HG02885 (cell line): ENCODE measurements around the gene ZIC4.

Experiments
- ATAC-seq: cut with Tn5 transposase; IDR thresholded peaks from one replicate; pipeline ENCODE4 v1.9.1; 2021; ENCODE audit warnings: mild to moderate bottlenecking; ENCODE audit not compliant: unreplicated experiment, poor library complexity

Gene ZIC4

DNA sequence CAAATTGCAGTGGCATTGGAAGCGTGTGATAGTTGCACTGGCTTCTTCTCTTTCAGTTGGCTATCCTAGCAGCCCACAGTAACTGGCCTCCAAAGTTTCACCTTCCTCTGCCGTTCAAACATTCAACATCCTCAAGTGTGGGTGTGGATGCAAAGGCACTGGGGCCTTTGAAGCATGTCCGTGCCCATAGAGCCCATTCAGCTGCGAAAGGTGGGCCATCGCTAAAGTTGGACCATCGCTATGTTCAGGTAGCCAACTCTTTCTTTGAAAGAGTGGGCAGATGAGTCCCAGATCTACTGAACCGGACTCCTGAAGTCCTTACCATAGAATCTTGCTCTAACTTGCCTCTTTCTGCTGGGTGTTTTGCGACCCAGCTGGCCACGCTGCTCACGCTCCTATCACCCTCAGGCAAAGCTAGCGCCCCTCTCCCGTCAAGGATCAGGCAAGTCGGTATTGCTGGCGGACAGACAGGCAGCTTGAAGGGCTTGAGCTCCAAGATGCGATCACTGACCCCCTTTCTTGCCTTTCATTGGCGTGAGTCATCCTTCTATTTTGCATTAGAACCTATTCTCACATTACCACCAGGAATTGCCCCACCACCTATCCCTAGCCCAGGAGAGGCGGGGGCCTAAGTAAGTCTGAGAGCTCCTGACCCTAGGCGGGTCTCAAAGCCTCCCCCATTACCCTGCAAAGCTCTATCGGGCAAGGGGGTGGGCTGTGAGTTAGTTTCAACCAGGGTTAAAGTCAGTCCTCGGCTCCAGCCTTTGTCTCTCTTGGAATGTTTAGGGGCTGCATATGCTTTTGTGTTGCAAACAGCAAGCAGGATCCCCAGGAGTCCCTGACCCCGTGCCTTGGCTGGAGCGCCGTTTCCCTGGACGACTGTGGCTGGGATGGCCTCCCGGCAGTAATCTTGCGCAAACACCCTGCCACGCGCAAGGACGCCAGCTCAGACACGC is 28.7 kb downstream of the ZIC4 start:
- no peak for ATAC-seq

DNA sequence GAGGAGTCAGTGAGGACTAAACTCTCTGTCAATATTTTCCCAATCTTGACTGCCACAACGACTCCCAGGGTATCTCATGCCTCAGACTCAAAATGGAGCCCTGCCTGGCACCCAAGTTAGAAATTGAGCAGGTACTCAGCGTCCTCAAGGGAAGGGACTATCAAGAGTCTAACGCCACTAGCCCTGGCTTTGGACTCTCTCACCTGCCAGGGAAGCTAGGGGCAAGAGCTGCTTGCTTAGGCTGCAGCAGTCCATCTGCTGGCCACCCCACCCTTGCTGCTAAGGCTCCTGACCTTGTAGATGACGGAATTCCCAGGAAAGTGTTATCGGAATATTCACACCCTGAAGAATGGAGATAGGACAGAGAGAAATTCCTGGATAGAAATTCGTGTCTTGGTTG is 33.0 kb downstream of the ZIC4 start:
- ATAC-seq = no peak

DNA sequence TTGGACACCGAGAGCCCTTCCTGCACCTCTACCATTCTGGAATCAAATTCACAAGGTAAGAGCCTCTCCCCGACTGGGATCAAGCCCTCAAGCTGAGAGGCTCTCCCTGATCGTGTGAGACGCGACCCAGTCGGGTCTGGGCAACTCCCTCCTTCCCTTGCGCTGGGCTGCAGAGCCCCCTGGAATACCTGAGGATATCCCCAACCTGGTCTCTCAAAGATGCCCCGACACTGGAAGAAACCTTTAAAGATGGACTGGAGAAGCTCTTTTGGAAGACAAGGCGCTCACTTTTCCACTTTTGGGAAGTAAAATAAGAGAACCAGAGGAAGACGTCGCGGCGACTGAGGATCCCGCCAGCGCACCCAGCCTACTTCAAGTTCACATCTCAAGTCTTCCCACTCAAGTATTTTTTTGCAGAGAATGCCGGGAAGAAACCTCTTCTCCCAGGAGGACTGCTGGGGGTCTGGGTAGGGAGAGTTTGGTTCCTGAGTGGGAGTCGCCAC is 33.8 kb downstream of the ZIC4 start:
- ATAC-seq = no peak

DNA sequence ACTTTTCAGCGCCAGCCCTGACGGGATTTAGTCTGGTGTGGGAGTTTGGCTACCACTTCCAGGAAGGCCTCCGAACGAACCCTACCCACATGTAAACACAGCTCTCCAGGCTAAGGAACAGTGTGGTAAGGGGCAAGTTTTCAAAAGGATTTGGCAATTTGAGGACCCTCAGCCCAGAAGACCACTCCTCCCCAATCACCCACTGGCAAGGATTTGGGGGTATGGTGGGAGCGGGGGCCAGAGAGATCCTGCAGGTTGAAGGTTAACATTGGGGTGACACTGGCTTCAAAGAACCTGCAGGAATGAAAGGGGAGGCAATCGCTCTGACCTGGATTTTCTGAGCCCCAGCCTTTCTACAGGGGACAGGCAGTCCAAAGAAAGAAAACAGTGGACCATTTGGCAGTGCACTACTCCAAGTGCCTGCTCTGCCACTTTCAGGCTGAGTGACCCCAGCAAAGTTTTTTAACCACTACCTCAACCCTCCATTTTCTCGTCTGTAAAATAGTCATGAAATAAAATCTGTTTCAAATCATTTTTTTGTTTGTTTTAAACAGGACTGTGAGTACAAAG is 34.5 kb downstream of the ZIC4 start:
- ATAC-seq = no peak

DNA sequence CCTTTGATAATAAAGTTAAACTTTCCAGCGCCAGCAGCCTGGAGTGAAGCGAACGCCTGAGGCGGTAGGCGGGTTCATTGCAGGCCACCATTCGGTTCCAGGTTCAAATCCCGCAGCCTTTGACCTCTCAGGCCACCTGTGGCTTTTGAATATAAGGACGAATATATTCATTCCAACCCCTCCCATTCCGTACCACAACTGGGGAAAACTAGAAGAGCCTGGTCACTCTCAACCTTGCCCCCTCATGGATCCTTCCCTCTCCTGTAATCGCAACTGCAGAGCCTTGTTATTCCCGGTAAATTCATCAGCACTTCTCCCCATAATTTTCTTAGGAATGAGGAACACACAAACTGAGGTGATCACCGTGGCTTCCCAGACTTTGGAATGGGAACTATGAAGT is 35.2 kb downstream of the ZIC4 start:
- ATAC-seq = no peak

DNA sequence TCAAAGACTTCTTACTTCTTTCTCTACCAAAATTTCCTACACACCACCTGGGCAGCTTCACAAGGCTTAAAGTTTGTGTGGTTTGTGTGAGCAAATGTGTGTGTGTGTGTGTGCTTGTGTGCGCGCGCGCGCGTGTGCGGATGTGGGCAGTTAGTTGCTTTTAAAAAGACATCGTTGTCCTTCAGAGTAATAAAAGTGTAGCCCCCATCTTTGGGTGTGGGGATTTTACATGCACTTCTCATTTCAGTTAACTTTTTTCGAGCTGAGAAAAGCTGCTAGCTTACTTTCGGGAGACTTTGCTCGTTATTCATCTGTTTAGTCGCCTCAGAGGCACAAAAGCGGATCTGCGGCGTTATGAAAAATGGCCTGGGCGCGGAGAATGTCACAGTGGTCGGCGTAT is 36.0 kb downstream of the ZIC4 start:
- no peak for ATAC-seq

DNA sequence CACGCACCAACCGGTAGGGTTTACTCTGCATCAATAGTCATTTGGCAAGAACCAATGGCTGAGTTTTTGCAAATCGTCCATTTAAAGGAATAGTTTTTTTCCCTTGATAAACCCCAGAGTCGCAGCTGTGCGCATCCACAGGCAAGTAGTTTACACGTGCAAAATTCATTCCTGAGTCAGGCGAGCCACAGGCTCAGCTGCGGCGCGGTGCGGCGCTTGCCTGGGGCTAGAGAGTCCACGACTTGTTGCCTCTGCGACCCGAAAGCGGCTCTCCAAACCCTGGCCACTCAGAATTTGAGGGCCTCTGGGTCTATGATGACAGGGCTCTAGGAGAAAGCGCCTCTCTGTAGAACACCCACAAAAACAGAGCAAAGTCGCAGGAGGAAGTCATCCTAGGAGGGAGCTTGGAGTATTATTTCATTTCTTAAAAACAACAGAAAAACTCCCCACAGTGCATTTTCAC is 36.7 kb downstream of the ZIC4 start:
- ATAC-seq = no peak

DNA sequence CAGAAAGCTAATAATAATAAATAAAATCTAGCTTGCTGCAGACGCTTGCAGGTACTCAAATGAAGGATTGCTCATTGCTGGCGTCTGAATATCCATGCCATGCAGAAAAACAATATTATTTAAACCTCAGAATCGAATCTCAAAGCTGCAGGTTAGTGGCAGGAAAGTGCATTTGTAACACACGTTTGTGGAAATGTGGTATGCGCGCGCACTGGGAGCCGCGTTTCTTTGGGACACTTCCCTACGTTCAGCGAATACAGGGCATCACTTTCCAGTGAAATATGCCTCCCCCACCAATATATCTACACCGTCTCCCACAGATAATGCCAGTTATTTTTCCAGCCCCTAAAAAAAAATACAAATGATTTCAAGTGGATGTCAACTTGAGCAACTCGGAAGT is 37.1 kb downstream of the ZIC4 start:
- no peak for ATAC-seq

DNA sequence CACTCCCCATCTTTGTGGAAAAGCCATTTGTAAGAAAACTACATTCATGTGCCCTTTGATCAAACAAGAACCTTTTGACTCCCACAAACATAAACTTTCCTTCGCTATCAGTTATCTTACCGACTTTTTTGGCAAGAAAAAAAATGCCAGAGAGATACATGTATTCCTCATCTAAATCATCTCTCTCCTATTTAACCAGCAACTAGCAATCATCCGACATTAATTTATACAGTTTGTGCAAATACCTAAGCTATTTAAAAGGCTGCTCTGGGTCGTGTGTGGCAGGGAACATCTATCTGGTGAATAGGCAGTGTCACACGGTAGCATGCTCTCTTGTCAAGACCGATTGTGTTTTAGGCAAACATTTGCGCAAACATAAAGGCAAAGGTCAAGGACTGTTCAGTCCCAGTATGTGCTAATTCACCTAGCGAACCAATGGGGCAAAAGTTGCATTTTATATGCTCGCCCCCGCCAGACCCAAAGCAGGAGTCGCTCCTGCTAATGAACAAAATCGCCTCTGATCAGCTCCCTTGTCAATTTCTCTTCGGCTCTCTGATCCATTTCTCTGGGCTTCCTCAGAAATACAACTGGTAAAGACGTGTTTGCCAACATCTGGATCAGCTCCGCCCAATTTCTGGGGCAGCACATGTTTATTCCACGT is 37.7 kb downstream of the ZIC4 start:
- ATAC-seq = no peak

DNA sequence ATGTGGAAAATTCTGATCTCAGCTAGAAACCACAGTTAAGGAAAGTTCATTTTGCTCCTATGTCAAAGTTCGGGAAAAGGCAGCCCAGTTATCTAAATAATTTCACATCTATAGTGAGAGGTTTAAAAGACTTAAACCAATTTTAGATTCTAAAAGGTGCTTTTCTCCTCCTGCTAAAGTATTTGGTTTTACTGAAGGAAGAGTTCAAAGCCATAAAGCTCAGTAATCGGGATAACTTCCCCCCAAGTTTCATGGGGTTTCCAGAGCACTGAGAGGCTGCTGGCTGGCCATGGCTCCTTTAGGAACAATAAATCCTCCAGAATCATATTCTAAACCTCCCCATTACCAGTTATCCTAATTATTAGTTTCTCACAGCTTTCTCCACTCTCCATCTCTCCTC is 38.2 kb downstream of the ZIC4 start:
- ATAC-seq = no peak

DNA sequence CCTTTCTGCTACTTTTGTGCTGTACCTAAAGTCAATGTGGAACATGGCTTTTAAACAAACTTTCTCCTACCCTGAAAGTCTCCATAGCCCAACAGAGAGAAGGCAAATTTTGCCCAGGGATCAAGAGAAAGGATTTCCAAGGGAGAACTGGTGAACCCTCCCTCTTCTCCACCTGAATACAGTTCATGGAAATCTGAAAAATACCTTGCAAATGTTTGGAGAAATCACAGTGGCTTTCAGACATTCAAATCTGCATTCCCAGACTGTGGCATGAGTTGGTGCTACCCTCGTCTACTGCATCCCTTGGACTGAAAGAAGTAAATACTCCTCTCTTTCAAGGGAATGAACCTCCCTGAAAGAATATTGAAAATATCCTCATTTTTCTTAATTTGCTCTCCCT is 38.7 kb downstream of the ZIC4 start:
- ATAC-seq = no peak

DNA sequence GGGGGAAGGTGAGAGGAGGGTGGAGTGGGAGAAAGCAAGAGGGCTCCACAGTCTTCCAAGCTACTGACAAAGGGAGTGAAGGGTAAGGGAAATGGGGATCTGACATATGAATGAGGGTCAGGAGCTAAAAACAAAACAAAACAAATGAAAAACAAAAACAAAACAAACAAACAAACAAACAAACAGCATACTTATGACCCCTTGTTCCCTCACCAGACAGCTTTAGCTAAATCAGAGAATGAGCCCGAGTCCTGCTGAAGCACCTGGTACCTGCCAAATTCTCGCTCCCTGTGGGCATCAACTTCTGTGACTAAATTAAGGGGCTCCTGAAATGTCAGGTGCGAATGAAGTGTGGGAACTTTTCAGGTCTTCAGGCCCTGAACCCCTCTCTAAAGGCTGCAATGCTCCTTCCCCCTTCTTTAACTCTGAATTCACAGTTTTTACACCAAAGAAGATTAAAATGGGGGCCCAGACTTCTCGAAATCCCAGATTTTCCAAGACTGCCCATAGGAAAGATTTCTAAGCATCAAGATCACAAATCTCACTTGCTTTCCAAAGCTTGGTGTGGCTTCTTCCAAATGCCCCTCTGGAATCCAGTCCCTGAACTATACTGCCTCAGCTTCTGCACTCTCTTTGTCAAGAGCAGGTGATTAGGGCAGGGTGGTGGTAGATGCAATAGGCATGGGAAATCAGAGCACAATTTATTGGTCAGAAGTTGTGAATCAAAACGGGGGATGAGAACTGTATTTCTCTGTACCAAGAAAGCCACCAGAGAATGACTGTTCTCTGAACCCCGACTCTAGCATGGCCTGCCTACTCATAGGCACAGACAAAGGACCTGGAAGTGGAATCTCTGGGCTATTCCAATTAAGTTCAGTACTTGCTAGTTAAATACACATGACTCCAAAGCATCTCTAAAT is 40.9 kb downstream of the ZIC4 start:
- no peak for ATAC-seq

DNA sequence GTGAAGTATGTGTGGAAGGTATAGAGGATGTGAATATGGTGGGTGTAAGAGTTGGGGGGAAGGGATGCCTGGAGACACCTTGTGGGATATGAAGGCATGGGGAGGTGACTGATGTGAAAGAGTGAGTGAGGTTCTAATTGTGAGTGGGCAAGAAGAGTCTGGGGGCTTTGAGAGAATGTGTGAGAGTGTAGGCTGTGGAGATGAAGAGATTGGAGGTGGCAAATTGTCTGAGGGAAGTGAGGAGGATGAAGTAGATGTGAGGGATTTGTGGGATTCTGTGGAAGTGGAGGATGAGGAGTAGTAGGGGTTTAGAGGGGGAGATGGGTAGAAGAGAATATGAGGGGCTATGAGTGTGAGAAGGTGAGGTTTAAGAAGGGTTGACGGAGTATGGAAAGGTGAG is 41.6 kb downstream of the ZIC4 start:
- ATAC-seq = no peak

DNA sequence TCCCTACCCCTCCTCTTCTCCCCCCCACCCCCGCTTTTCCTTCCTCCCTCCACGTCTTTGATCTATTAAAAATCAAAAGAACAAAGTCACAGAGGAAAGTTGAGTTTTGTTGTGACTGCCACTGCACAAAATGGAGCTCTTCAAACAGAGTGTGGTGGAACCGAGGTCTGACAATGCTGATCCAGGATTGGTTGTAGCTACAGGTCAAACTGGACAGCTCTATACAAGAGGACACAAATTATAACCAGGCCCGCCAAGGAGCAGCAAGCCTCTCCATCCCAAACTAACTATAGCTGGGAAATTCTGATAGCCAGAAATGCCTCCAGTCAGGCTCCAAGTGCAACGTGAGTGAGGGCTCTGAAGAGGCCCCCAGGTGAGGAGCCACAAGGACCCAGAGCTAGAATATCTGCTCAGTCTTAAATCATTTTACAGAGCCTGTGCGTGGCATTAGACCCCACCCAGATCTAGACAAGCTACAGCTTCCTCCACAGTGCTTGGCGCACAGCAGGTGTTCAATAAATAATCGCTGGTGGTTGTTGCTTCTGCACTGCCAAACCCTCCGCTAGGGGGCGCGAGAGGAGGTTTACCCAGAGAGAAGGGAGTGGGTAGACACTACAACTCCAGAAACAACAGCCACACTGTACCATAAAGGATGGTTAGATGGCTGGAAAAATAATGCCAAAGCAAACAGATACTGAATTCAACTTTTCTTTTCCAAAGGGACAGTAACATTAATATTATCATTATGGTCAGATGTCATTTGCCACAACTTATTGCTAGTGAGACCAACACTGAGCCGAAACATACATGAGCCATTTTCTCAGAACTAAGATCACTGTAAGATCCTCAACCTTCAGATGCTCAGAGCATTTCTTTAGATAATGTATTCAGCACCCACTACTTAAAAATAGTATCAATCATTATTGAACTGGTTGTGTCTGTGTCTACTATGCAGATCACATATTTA is 44.6 kb downstream of the ZIC4 start:
- peak; percentile 70 for ATAC-seq

DNA sequence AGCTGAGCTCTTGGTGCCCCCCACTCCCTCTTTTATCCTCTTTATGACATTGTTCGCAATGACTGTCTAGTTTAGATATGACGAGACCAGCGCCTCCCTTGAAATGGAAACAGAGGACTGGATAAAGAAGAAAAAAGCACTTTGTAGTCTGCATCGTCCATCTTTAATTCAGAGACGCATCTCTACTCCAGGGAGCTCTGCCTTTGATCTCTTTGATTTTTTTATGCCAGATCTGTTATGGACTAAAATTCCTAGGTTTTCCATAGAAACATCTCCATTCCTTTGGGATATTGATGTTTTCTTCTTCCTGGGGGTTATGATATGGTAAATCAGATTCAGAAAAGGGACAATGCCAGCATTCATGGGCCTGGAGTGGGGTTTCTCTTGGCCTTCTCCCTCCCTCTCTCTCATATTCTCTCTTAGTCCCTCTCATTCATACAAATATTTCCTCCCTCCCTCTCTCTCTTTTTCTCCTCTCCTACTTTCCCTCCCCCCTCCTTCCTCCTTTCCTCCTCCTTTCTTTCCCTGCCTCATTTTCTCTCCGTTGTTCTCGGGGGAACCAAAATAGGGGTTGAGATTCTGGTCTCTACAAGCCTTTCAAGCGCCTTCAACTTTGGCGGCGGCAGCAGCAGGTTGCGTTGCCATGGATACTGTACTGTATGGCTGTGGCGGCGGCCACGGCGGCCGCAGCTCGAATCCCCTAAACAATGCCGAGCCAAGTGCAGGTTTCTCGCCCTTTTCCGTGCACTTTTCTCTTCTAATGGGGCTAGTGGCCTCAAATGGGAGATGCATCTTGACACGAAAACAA is 45.5 kb downstream of the ZIC4 start:
- ATAC-seq = no peak

DNA sequence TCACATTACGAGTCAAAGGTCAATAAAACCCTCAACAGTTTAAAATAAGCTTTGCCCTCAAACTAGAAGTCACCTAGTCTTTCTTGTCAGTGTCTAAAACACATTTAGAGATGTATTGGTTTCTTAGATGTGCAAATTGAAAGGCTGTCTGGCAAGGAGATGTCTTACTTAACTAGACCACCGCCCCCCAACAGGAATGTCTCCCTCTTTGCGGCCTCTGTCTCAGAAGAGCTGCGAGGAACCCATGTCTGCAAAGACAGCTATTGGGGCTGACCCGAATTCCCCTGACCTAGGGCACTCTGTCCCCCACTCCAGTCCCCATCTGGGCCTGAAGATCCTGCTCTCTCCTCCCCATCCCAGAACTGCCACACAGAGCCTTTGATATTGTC is 46.3 kb downstream of the ZIC4 start:
- no peak for ATAC-seq

DNA sequence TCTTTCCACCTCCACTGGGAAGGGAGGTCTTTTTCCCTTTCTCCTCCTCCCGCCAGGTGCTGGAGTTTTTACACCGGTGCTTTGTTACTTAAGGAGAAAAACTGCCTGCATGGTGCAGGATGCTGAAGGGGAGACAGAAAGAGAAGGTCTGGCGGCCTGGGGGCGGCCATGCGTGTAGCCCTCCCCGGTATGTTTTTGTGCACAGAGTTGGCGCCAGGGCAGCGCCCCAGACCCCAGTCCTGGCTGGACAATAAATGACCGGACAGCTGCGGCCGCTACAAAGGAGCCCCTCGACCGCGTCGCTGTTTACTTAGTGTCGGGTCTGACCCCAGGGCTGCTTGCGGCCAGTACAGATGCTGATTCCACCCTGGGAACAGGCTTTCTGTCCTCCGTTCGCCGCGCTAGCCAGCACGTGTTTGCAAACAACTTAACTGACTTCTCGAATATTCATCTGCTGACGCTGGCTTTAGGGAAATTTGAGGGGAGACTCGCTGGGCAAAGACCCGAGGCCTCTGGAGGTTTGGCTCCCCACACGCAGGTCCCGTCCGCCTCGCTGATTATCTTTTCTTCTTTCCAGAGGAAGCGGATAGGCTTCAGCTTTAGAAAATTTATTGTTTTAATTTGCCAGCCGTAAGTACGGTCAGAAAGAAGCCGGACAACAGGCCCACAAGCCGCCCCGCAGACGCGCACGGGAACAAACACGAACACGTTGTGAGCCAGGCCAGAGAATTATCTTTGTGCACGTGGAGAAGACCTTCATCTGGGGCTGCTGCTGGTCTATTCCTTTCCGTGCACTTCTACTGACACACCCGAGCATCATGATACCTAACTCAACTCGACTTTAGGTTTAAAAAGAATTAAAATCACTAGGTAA is 46.9 kb downstream of the ZIC4 start:
- ATAC-seq = no peak
